Measurements from ENCODE around the gene KNTC1. TPM values are rescaled to one million over a fixed set of nuclear protein-coding genes. Genes with fewer than 3 reads are reported as not detected.
"Not testable (repeated sequence)": the region's sequence is repeated elsewhere in the genome, so short reads cannot be mapped to it uniquely, and the experiment has no call there.

The KNTC1 gene
- total and polyA plus RNA-seq, 4 experiments from 2014 or later, result 3.3 to 30.9 (median 16.7) TPM

DNA sequence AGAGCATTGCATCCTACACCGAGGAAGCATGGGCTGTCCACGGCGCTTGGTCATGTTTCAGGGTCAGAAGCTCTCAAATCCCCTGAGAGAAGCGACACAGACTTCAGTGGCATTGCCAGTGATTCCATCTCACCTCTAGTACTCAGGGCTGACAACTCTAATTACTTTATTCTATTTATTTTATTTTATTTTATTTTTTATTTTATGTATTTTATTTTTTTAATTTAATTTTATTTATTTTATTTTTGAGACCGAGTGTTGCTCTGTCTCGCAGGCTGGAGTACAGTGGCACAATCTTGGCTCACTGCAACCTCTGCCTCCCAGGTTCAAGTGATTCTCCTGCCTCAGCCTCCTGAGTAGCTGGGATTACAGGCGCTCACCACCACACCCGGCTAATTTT is 126.2 kb downstream of the KNTC1 start:
- DNase-seq; H3K36me3 ChIP-seq (ENCODE audit: insufficient read depth, low read length); H3K9me3 ChIP-seq (ENCODE audit: control insufficient read depth in 1 of 2, low read length in 2 of 2); H3K4me3 Mint-ChIP-seq; H3K36me3 Mint-ChIP-seq; POLR2A ChIA-PET (ENCODE audit: partially characterized antibody); H3K9me3 Mint-ChIP-seq; H3K27me3 ChIP-seq (ENCODE audit: insufficient read depth, low read length); H3K27ac ChIP-seq (ENCODE audit: low read depth, low read length); H3K4me1 ChIP-seq (ENCODE audit: insufficient read depth, low read length); H3K4me3 ChIP-seq (ENCODE audit: low read length in 2 of 2); H3K4me1 Mint-ChIP-seq; intact Hi-C loops (cut with micrococcal nuclease); H3K27me3 Mint-ChIP-seq; H3K27ac Mint-ChIP-seq; CTCF ChIA-PET (ENCODE audit: partially characterized antibody): not testable (repeated sequence)

DNA sequence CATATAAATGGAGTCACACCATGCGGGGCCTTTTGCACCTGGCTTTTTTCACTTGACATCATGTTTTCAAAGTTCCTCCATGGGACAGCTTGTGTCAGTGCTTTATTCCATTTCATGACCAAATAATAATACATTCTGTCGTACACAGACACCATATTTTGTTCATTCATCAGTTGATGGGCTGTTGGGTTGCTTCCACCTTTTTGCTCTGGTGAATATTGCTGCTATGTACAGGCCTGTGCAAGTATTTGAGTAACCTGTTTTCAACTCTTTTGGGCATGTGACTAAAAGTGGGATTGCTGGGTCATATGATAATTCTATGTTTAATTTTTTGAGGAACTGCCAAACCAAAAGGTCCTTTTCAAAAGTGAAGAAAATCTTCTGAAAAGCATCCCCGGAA is 129.2 kb downstream of the KNTC1 start:
- H3K4me3 Mint-ChIP-seq, result no peak overlapping the region
- CTCF ChIA-PET (ENCODE audit: partially characterized antibody), result no interaction called here

DNA sequence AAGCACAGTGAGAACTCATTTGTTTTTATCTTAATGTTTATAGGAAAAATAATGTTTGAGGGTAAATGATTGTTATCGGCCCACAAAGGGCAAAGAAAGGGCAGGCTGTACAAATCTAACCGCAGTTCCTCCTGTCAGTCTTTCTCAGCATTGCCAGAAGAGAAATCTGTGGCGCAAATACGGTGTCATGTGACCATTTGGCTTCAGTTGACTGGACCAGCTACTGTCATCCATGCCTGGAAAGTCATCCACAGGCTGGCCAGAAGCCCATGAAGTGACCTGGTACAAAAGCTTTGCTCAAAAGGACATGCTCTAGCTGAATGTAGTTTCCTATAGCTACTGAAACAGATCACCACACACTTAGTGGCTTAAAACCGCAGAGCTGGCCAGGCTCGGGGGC is 132.5 kb downstream of the KNTC1 start:
- POLR2A ChIA-PET (ENCODE audit: partially characterized antibody), result no interaction called here
- CTCF ChIA-PET (ENCODE audit: partially characterized antibody), result no interaction called here
- Mint-ChIP-seq H3K9me3 (no peaks in the 10 kb centered on the region), H3K4me3 (no peak overlapping the region), H3K4me1 (no peaks in the 10 kb centered on the region), H3K36me3 (no peaks in the 10 kb centered on the region), H3K27me3 (no peaks in the 10 kb centered on the region), H3K27ac (peak overlapping the region in 1 of 7 donors; percentile 73)
- no peak overlapping the region for H3K4me3 ChIP-seq (ENCODE audit: low read length in 2 of 2)
- no peak overlapping the region for H3K27ac ChIP-seq (ENCODE audit: low read depth, low read length)
- H3K9me3 ChIP-seq (ENCODE audit: control insufficient read depth in 1 of 2, low read length in 2 of 2), result no peaks in the 10 kb centered on the region
- no peaks in the 10 kb centered on the region for H3K27me3 ChIP-seq (ENCODE audit: insufficient read depth, low read length)
- DNase-seq, result no peak
- no peaks in the 10 kb centered on the region for H3K36me3 ChIP-seq (ENCODE audit: insufficient read depth, low read length)
- intact Hi-C loops (cut with micrococcal nuclease), result no loop called here
- H3K4me1 ChIP-seq (ENCODE audit: insufficient read depth, low read length), result no peaks in the 10 kb centered on the region

More for the DNA sequence above, 129.2 kb downstream of the KNTC1 start:
- Histone ChIP-seq H3K4me1 (ENCODE audit: insufficient read depth, low read length) (no peaks in the 10 kb centered on the region), H3K4me3 (ENCODE audit: low read length in 2 of 2) (no peak overlapping the region), H3K27ac (ENCODE audit: low read depth, low read length) (no peak overlapping the region), H3K27me3 (ENCODE audit: insufficient read depth, low read length) (no peaks in the 10 kb centered on the region), H3K9me3 (ENCODE audit: control insufficient read depth in 1 of 2, low read length in 2 of 2) (no peaks in the 10 kb centered on the region), H3K36me3 (ENCODE audit: insufficient read depth, low read length) (no peaks in the 10 kb centered on the region)
- Mint-ChIP-seq H3K27me3 (no peaks in the 10 kb centered on the region), H3K4me1 (no peaks in the 10 kb centered on the region), H3K36me3 (no peaks in the 10 kb centered on the region), H3K9me3 (no peaks in the 10 kb centered on the region), H3K27ac (no peak overlapping the region)
- no peak for DNase-seq
- intact Hi-C loops (cut with micrococcal nuclease), result no loop called here
- POLR2A ChIA-PET (ENCODE audit: partially characterized antibody), result no interaction called here

- CTCF ChIA-PET (ENCODE audit: partially characterized antibody), result no interaction called here
- Mint-ChIP-seq H3K27ac (no peak overlapping the region), H3K4me1 (no peaks in the 10 kb centered on the region), H3K36me3 (no peaks in the 10 kb centered on the region), H3K27me3 (no peaks in the 10 kb centered on the region), H3K4me3 (no peak overlapping the region), H3K9me3 (no peaks in the 10 kb centered on the region)
- Histone ChIP-seq H3K27ac (ENCODE audit: low read depth, low read length) (no peak overlapping the region), H3K27me3 (ENCODE audit: insufficient read depth, low read length) (no peaks in the 10 kb centered on the region), H3K4me1 (ENCODE audit: insufficient read depth, low read length) (no peaks in the 10 kb centered on the region), H3K4me3 (ENCODE audit: low read length in 2 of 2) (no peak overlapping the region), H3K36me3 (ENCODE audit: insufficient read depth, low read length) (no peaks in the 10 kb centered on the region), H3K9me3 (ENCODE audit: control insufficient read depth in 1 of 2, low read length in 2 of 2) (no peaks in the 10 kb centered on the region)
- POLR2A ChIA-PET (ENCODE audit: partially characterized antibody), result no interaction called here
- intact Hi-C loops (cut with micrococcal nuclease), result no loop called here
- no peak for DNase-seq
Observed at GRCh38 chr12:122661246-122661645, 134.2 kb downstream of the KNTC1 start.

DNA sequence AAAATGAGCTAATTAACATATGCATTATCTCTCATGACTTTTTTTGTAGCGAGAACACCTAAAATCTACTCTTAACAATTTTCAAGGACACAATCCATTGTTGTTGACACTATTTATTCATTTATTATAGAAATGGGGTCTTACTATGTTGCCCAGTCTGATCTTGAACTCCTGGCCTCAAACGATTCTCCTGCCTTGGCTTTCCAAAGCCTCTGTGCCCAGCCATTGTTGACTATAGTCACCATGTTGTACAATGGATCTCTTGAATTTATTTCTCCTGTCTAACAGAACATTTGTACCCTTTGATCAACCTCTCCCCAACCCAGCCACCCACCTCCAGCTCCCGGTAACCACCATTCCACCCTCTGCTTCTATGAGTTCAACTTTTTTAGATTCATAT is 134.9 kb downstream of the KNTC1 start:
- Mint-ChIP-seq H3K4me3 (no peak overlapping the region), H3K27me3 (no peaks in the 10 kb centered on the region), H3K27ac (no peak overlapping the region), H3K4me1 (no peaks in the 10 kb centered on the region), H3K36me3 (no peaks in the 10 kb centered on the region), H3K9me3 (no peaks in the 10 kb centered on the region)
- H3K27me3 ChIP-seq (ENCODE audit: insufficient read depth, low read length), result no peaks in the 10 kb centered on the region
- no peak overlapping the region for H3K27ac ChIP-seq (ENCODE audit: low read depth, low read length)
- no peaks in the 10 kb centered on the region for H3K36me3 ChIP-seq (ENCODE audit: insufficient read depth, low read length)
- no peaks in the 10 kb centered on the region for H3K9me3 ChIP-seq (ENCODE audit: control insufficient read depth in 1 of 2, low read length in 2 of 2)
- DNase-seq, result no peak
- CTCF ChIA-PET (ENCODE audit: partially characterized antibody), result no interaction called here
- intact Hi-C loops (cut with micrococcal nuclease), result no loop called here
- no peak overlapping the region for H3K4me3 ChIP-seq (ENCODE audit: low read length in 2 of 2)
- POLR2A ChIA-PET (ENCODE audit: partially characterized antibody), result no interaction called here
- H3K4me1 ChIP-seq (ENCODE audit: insufficient read depth, low read length), result no peaks in the 10 kb centered on the region

- Histone ChIP-seq H3K27me3 (ENCODE audit: insufficient read depth, low read length) (no peaks in the 10 kb centered on the region), H3K27ac (ENCODE audit: low read depth, low read length) (no peak overlapping the region), H3K9me3 (ENCODE audit: control insufficient read depth in 1 of 2, low read length in 2 of 2) (no peaks in the 10 kb centered on the region), H3K36me3 (ENCODE audit: insufficient read depth, low read length) (no peaks in the 10 kb centered on the region), H3K4me1 (ENCODE audit: insufficient read depth, low read length) (no peaks in the 10 kb centered on the region), H3K4me3 (ENCODE audit: low read length in 2 of 2) (no peak overlapping the region)
- H3K36me3 Mint-ChIP-seq, result no peaks in the 10 kb centered on the region
- no peaks in the 10 kb centered on the region for H3K4me1 Mint-ChIP-seq
- CTCF ChIA-PET (ENCODE audit: partially characterized antibody), result no interaction called here
- DNase-seq, result no peak
- POLR2A ChIA-PET (ENCODE audit: partially characterized antibody), result no interaction called here
- no peak overlapping the region for H3K4me3 Mint-ChIP-seq
- no peaks in the 10 kb centered on the region for H3K27me3 Mint-ChIP-seq
- intact Hi-C loops (cut with micrococcal nuclease), result no loop called here
- peak overlapping the region in 2 of 7 donors; percentile 4 to 84 for H3K27ac Mint-ChIP-seq
- no peaks in the 10 kb centered on the region for H3K9me3 Mint-ChIP-seq
Observed at GRCh38 chr12:122665349-122665748, 138.3 kb downstream of the KNTC1 start.

GRCh38 chr12:122665759-122666158 is 138.7 kb downstream of the KNTC1 start:
- H3K9me3 ChIP-seq (ENCODE audit: control insufficient read depth in 1 of 2, low read length in 2 of 2), result no peaks in the 10 kb centered on the region
- H3K27ac ChIP-seq (ENCODE audit: low read depth, low read length), result no peak overlapping the region
- DNase-seq, result no peak
- no peaks in the 10 kb centered on the region for H3K27me3 ChIP-seq (ENCODE audit: insufficient read depth, low read length)
- Mint-ChIP-seq H3K4me1 (no peaks in the 10 kb centered on the region), H3K4me3 (no peak overlapping the region), H3K36me3 (no peaks in the 10 kb centered on the region), H3K27ac (no peak overlapping the region), H3K27me3 (no peaks in the 10 kb centered on the region), H3K9me3 (no peaks in the 10 kb centered on the region)
- no peaks in the 10 kb centered on the region for H3K36me3 ChIP-seq (ENCODE audit: insufficient read depth, low read length)
- H3K4me3 ChIP-seq (ENCODE audit: low read length in 2 of 2), result no peak overlapping the region
- CTCF ChIA-PET (ENCODE audit: partially characterized antibody), result no interaction called here
- intact Hi-C loops (cut with micrococcal nuclease), result no loop called here
- no peaks in the 10 kb centered on the region for H3K4me1 ChIP-seq (ENCODE audit: insufficient read depth, low read length)
- POLR2A ChIA-PET (ENCODE audit: partially characterized antibody), result no interaction called here

DNA sequence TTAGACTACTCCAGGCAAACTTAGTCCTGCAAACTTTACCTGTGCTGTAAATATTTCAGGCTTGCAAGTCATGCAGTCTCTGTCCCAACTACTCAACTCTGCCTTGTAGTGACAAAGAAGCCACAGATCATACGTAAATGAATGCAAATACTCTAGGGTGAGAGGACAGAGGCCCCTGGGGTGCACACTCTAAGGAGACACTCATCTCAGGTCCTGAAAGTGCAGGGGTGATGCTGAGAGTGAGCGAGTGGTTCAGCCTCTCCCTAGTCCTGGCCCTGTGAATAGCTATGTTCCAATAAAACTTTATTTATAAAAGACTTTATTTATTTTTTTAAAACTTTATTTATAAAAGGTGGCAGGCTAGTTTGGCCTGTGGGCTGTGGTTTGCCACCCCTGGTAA is 141.2 kb downstream of the KNTC1 start:
- ChIA-PET POLR2A (ENCODE audit: partially characterized antibody) (no interaction called here), CTCF (ENCODE audit: partially characterized antibody) (interaction anchor here (0.7 kb wide), 2 partner anchors 18 to 25 kb away, joined by 5 to 6 read pairs; no protein-coding TSS in a partner anchor)
- Mint-ChIP-seq H3K27me3 (no peaks in the 10 kb centered on the region), H3K4me1 (no peaks in the 10 kb centered on the region), H3K27ac (no peak overlapping the region), H3K36me3 (no peaks in the 10 kb centered on the region), H3K4me3 (no peak overlapping the region), H3K9me3 (peaks cover 0 to 3% (median 0%) of the 10 kb centered on the region in 8 donors)
- H3K4me3 ChIP-seq (ENCODE audit: low read length in 2 of 2), result no peak overlapping the region
- H3K4me1 ChIP-seq (ENCODE audit: insufficient read depth, low read length), result no peaks in the 10 kb centered on the region
- DNase-seq, result no peak
- H3K27me3 ChIP-seq (ENCODE audit: insufficient read depth, low read length), result no peaks in the 10 kb centered on the region
- no peak overlapping the region for H3K27ac ChIP-seq (ENCODE audit: low read depth, low read length)
- intact Hi-C loops (cut with micrococcal nuclease), result no loop called here
- no peaks in the 10 kb centered on the region for H3K9me3 ChIP-seq (ENCODE audit: control insufficient read depth in 1 of 2, low read length in 2 of 2)
- H3K36me3 ChIP-seq (ENCODE audit: insufficient read depth, low read length), result no peaks in the 10 kb centered on the region
